Stimulated activated CD4-positive, alpha-beta T cell treated with anti-CD3 and anti-CD28 coated beads, TNF-alpha, amount 100 ng/mL, for 4 hours (primary cell): ENCODE measurements around the gene MAP3K9.
"Not testable (repeated sequence)": the region's sequence is repeated elsewhere in the genome, so short reads cannot be mapped to it uniquely, and the experiment has no call there.

Experiments
- DNase-seq, 3 experiments: peaks; one replicate each; pipeline ENCODE4 v3.0.0-alpha.2; 2020; ENCODE audit warnings: low read depth in 3 of 3

The MAP3K9 gene

DNA sequence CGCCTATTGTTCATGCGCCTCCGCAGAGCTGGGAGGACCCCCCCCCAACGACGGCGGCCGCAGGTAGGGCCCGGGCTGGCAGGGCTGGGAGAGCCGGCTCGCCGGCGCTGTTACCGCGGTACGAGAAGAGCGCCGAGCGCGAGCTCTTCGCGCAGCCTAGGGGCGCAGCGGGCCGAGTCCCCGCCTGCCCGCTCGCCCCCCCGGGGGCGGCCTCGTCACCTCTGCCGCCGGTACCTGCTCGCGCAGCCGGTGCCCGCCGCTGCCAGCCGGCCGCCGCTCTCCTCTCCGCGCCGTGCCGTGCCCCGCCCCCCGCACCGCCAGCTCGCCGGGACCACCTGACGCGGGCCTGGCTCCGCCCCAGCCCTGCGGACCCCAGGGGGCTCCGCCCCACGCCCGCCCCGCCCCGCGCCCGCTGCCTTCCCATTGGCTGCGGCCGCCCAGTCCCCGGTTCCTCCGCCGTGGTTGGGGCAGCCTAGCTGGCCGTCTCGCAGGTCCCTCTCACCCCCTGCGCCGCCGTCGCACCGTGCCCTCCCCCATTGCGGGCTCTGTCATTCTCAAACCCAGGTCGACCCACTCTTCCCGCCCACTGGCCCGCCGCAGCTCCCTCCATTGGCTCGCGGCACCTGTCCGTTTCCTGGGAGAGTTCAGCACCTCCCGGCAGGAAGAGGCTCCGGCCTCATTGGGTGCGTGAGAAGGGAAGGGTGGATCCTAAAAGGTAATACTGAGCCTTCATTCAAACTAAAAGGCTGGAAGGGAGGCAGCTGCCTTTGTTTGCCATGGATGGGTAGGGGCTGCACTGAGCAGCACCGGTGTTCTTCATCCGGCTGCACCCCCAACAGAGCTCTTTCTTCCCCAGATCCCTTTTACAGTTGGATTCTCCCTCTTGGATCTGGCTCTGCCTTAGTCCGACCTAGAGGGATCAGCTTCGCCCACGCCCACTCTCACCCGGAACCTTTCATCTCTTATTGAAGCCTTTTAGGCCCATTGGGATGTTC is at the start of gene MAP3K9:
TSS of gene MAP3K9 (minus strand) at position 289 of the 995 bp plus-strand sequence. CDS start 342 bp downstream, outside the sequence.
- peak; percentile 73 to 87 (median 76) for DNase-seq

DNA sequence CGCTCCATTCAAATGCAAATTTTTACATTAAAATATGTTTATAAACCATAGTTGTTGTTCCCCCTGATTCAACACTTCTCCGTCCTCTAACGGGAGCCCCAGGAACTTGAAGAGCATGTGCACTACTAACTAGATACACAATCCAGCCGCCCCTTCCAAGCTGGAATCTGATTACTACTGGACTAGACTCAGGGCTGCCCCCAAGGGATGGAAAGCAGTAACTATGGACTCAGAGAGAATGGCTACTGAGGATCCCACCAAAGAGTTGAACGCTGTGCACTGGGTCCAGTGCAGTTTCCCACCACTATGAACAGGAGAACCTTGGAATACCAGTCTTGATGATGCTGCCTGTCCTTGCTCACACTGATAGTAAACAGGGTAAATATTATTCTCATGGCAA is 49.3 kb upstream of the MAP3K9 start:
- DNase-seq: no peak

DNA sequence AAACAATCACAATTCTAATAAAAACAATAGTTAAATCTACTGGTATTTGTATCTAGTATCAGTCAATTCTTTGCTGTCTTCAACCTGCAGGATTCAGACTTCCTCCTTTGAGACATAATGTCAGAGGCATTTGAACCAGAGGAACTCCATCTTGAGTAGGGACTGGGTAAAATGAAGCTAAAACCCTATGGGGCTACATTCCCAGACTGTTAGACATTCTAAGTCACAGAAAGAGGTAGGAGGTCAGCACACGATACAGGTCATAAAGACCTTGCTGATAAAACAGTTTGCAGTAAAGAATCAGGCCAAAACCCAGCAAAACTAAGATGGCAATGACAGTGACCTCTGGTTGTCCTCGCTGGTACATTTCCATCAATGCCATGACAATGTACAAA is 48.2 kb upstream of the MAP3K9 start:
- DNase-seq: no peak

DNA sequence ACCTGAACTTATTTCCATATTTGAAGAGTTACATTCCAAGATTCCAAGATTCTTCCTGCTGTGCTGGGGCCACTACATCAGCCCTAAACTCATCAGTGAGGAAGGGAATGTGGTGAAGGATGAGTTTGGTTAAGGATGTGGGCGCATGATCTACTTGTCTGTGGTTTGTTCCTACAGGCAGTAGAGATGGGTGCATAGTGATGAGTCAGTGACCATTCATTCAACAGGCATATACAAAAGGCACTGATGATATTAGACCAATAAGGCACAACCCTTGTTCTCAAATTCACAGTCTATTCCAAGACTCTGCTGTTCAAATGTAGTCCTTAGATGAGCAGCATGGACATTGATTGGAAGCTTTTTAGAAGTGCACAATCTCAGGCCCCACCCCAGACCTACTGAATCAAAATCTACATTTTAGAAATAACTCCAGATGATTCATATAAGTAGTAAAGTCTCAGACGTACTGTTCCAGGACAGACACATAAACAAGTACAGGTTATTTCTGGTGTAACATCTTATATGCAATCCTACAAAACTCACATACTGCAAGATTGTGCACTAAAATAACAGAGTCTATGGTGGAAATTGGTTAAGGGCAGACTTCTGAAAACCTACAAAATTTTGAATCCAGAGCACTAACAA is 47.7 kb upstream of the MAP3K9 start:
- no peak for DNase-seq

DNA sequence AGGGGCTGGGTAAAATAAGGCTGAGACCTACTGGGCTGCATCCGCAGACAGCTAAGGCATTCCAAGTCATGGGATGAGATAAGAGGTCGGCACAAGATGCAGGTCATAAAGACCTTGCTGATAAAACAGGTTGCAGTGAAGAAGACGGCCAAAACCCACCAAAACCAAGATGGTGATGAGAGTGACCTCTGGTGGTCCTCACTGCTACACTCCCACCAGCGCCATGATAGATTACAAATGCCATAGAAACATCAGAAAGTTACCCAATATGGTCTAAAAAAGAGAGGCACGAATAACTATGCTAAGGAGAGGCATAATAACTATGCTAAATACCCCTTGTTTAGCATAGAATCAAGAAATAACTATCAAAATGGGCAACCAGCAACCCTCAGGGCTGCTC is 46.2 kb upstream of the MAP3K9 start:
- DNase-seq: no peak

DNA sequence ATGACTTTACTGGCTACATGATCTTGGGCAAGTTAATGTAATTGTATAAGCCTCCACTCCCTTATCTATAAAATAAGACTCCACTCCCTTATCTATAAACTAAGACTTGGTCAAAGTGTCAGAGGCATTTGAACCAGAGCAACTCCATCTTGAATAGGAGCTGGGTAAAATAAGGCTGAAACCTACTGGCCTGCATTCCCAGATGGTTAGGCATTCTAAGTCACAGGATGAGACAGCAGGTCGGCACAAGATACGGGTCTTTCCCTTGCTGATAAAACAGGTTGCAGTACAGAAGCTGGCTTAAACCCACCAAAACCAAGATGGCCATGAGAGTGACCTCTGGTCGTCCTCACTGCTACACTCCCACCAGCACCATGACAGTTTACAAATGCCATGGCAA is 44.3 kb upstream of the MAP3K9 start:
- not testable (repeated sequence) for DNase-seq

DNA sequence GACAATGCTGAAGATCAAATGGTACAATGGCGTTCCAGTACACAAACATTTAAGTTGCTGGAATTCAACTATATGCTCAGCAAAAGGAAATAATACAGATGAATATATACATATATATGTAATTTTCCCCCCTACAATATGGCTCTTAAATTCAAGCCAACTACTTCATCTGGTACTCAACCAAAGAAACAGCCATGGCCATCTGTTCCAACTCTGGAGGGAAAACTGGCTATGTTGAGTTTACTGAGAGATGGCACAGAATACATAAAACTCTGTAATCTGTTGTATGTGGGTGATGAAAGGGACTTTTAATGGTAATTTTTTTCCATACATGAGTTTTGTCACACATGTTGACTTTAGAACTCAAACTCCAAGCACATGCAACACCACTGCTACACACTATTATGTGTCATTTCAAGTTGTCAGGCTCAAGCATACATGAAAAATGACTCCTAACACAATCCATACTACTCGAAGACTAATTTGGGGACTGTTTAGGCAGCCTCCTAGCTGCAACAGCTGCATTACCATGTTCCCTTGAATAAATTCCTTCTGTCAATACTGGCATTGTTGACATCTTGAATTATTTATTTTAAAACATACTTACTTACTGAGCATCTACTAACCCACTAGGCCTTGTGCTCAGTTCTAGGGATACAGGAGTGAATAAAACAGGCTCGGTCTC is 38.2 kb upstream of the MAP3K9 start:
- no peak for DNase-seq

DNA sequence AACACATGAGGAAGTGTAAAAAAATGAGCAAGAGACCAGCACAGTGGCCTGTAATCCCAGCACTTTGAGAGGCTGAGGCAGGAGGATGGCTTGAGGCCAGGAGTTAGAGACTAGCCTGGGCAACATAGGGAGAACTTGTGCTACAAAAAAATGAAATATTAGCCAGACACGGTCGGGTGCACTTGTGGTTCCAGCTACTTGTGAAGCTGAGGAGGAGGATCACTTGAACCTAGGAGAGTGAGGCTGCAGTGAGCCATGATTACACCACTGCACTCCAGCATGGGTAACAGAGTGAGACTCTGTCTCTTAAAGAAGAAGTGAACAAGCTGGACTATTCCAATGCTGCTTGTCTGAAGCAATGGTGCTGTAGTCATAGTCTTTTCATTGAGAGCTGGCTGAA is 36.3 kb upstream of the MAP3K9 start:
- DNase-seq: no peak

DNA sequence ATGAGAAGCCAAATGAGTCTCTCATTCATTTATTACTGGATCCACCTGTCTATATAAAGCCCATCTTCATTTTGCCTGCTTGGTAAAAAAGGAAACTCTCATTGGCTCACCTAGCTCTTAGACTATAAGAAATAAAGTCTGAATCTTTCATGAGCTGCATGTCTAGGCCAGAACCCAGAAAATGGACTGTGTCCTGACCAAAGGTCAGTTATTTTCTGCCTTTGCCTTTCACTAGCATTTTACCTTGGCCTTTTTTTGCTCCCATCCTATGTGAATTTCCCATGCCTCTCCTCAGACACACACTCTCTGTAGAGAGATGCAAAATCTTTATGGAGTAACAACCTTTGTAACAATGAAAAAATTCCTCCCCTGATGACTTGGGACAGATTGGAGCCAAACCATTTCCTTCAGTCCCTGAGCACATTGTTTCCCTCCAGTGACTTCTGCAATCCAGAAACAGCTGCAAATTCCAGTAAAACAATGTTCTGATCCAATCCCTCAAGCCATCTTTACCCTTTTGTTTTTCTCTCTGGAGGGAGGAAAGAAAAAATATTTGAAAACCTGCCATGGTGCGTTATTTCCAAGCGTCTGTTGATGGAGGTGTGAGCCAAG is 33.6 kb upstream of the MAP3K9 start:
- no peak for DNase-seq

DNA sequence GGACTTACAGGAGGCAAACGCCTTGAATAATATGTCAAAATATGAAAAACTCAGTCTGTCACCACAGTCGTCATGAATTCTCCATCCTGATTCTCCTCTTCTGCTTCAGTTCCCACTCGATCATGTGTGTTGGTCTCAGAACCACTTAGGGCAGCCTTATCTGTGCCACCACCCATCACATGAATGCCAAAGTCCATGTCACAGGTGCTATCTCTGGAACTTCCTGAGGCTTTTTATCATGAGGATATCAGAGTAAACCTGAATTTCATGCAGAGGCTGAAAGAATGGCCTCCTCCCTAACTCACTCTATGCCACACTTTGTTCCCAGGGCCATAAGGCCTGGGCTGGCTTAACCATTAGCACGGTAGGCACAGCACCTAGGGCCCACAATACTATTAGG is 28.8 kb upstream of the MAP3K9 start:
- no peak for DNase-seq

DNA sequence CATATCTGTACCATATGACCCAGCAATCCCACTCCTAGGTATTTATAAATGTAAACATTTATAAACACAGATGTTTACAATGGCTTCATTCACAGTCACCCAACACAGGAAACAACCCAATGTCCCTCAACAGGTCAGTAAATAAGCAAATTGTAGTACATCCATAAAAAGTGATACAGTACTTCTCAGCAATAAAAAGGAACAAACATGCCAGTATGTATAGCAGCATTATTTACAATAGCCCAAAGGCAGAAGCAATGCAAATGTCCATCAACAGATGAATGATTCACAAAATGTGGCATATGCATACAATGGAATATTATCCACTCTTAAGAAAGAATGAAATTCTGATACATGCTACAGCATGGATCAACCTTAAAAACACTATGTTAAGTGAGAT is 27.6 kb upstream of the MAP3K9 start:
- DNase-seq: no peak

DNA sequence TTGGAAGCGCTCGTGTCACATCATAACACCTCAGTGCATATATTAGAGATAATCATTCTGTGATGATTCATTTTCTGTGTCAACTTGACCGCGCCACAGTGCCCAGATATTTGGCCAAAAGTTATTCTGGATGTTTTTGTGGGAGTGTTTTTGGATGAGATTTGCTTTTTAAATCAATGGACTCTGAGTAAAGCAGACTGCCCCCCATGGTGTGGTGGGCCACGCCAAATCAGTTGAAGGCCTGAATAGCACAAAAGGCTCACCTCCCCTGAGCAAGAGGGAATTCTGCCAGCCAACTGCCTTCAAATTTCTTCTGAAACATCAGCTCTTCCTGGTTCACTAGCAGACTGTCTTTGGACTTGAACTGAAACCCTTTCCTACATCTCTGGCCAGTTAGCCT is 24.6 kb upstream of the MAP3K9 start:
- no peak for DNase-seq

DNA sequence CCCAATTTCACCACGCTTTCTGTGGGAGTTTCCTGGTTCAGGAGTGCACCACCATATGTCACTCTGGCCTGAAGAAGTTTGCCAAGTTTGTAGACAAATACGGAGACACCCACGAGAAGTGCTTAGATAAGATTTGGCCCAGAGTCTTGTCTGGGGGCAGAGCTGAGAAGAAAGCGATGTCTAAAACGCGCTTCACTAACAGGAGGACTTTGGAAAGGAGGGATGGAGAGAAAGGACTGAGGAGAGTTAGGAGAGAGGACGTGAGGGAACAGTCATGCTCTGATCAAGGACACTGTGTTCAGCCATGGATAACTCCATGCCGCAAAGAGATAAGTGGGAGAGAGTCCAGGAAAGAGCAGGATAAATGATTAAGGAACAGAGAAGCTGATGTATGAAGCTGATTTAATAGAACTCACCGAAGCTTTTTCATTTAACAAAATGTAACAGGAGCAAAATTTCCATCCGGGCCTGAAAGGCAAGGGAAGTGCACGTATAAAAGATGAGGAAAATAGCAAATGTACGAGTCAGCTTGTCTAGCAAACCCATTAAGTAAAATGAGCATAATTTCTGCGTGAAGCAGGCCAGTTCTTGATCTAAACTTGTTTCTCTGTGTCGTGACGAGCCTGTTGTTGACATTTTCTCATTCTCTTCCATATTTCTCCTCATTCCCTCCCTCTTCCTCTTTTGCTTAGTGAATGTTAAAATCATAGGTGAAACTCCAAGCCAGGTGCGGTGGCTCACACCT is 23.4 kb upstream of the MAP3K9 start:
- DNase-seq: no peak

DNA sequence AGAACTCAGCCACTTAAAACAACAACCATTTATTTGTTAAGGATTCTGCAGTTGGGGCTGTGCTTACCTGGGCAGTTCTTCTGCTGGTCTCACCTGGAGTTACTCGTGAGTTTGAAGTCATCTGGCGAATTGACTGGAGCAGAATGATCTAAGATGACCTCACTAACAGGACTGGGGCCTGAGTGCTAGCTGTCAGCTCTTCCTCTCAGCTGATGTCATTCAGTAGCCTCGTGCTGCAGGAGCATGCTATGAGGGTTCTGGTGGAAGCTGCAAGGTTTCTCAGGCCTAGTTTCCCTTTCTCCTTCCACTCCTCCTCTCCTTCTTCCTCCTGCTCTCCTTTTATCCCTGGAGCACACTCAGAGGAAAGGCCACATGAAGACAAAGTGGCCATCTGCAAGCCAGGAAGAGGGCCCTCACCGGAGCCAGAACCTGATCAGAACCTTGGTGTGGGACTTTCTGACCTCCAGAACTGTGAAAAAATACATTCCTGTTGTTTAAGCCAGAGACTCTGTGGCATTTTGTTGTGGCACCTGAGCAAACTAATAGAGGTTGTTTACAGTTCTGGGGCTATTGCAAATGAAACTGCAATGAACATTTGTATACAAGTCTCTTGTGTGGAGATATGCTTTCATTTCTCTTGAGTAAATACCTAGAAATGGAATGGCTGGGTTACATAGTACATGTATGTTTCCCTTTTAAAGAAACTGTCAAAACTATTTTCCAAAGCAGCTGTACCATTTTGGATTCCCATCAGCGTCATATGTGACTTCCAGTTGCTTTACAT is 21.9 kb upstream of the MAP3K9 start:
- no peak for DNase-seq

DNA sequence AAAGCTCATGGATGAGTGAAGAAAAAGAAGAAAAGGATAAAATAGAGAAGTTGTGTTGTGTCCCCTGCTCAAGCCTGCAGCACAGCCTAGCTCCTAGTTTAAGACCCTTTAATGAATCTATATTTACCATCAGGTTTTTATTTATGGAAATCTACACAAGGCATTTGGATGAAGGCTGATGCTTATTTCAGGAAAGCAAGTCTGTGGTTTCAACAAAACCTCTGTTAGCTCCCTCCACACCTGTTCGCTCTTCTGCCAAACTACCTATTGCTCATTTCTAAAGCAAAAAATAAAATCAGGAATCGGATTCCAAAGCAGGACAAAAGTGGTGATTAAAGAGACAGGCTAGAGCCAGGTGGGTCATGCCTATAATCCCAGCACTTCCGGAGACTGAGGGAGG is 18.9 kb upstream of the MAP3K9 start:
- DNase-seq: no peak

DNA sequence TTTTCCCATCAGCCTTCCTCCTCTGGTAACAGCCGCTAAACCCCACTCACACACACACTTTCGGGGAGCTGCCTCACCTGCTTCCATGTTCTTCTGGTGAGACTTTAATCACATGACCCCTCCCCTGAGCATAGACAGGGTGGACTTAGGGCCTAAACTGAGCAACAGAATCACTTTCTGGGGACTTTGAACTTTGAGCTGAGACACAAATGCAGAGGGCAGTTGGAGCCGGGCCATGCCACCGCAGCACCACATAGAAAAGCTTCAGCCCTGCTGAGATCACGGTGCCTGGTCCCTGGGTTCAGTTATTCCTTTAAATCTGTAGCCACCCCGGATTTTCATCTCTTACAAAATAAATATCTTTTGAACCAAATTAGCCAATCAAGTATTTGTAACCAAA is 18.4 kb upstream of the MAP3K9 start:
- DNase-seq: no peak

DNA sequence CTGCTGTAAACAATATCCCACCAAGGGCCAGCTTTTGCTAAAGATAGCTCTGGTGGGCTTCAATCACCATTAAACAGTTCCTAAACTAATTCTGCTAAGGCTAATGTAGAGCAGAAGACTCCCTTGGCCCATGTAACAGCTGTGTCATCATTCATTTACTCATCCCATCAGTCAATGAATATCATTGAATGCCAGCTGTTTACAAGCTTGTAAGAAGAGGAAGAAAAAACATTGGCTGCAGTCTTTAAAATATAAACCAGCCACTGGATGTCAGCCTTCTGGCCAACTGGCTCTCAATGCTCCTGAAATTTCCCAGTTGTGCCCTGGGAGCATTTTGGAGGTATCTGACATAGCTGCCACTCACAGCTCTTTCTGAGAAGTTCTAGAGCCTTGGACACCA is 18.0 kb upstream of the MAP3K9 start:
- DNase-seq: no peak

DNA sequence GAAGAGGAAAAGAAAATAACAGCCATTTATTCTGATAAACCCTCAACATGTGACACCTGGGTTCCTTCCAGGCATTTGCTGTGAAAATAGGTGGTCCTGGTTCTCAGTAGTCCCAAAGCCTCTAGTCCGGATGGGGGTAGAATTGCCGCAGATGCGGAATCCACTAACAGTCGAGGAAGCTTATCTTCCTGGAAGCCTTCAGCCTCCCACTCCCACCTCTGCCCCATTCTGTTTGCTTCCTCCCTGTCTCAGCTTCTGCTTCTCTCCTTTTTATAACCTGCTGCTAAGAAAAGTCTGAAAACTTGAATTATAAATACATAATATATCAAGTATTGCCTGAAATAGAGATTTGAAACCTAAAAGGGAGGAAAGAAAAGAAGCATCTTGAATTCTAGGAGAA is 14.0 kb upstream of the MAP3K9 start:
- no peak for DNase-seq

DNA sequence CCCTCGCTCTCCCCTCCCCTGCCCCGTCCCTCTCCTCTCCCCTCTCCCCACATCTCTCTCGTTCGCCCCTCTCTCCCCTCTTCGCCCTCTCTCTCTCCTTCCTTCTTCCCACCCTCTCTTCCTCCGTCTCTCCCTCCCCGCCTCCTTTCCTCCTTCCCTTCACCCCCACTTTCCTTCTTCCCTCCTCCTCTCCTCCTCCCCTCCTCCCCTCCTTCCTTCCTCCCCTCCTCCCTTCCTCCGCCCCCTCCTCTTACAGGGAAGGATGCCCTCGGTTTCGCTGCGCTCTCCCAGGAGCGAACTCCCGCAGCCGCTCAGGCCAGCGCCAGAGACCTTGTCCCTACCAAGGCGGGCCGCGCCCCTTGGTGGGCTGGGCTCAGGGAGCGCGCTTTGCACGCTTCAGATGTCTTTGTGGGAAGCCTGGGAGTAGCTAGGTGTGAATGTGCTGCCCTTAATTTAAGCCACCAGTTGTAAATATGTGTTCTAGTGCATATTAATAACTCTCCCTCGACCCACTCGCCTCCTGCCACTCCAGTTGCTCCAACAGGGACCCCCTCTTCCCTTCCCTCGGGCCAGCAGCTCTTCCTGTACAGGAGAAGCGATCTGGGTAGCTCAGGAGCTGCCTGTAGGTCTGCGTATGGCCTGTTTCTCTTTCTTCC is 13.3 kb upstream of the MAP3K9 start:
- no peak for DNase-seq
